GM13977 (cell line): ENCODE results near the gene NUDT9.

ENCODE experiments used
- DNase-seq: peaks from one replicate; pipeline ENCODE4 v3.0.0; 2012; ENCODE audit warnings: low spot score
- in situ Hi-C: fragments of 300-500 bp; cut with MboI; formaldehyde crosslinking; loops from one replicate; pipeline ENCODE4 v1.12.0; 2022; ENCODE audit warnings: low sequenced_read_pairs, low pct_unique_long_range_greater_than_20kb, mixed read lengths, inconsistent platforms; ENCODE audit not compliant: unreplicated experiment
- TF ChIP-seq, protein P1 (sequence below): IDR thresholded peaks from 2 replicates; pipeline ENCODE4 v1.5.1; 2012; ENCODE audit warnings: mild to moderate bottlenecking, control low read depth; ENCODE audit not compliant: insufficient read depth; ENCODE audit errors: extremely low read depth, missing control alignments

Gene NUDT9

DNA sequence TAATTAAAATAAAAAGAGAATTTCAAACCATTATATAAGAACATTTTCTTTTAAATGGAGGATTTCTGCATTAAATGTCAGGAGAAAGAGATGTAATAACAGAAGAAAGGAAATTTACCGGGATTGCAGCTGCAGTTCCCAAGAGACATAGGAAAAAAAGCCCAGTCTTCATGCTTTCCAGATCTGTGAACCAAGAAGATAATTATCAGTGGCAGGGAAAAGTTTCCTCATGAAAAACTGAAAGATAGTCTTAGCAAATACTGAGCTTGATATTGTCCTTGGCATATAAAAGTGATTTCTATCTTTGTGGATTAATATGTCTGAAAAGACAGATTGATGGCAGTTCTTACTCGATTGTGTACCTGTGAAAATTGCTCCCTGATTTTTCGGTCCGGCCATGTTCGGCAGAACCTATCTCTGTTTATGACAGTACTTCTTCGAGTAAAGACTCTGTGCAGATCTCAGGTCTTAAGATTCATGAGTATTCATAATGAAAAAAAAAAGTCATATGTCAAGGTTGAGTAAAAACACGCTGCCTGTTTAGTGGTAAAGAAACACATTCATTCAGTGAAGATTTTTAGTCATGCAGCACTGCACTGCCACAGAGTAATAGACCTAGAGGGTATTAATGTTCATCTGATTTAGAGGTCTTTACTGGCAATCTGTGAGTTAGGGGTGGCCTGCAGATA lies 77.2 kb downstream of the NUDT9 start:
- TF ChIP-seq, protein P1, sequence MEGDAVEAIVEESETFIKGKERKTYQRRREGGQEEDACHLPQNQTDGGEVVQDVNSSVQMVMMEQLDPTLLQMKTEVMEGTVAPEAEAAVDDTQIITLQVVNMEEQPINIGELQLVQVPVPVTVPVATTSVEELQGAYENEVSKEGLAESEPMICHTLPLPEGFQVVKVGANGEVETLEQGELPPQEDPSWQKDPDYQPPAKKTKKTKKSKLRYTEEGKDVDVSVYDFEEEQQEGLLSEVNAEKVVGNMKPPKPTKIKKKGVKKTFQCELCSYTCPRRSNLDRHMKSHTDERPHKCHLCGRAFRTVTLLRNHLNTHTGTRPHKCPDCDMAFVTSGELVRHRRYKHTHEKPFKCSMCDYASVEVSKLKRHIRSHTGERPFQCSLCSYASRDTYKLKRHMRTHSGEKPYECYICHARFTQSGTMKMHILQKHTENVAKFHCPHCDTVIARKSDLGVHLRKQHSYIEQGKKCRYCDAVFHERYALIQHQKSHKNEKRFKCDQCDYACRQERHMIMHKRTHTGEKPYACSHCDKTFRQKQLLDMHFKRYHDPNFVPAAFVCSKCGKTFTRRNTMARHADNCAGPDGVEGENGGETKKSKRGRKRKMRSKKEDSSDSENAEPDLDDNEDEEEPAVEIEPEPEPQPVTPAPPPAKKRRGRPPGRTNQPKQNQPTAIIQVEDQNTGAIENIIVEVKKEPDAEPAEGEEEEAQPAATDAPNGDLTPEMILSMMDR = no peak
- DNase-seq = peak; percentile 48
- in situ Hi-C loops = no loop called here

DNA sequence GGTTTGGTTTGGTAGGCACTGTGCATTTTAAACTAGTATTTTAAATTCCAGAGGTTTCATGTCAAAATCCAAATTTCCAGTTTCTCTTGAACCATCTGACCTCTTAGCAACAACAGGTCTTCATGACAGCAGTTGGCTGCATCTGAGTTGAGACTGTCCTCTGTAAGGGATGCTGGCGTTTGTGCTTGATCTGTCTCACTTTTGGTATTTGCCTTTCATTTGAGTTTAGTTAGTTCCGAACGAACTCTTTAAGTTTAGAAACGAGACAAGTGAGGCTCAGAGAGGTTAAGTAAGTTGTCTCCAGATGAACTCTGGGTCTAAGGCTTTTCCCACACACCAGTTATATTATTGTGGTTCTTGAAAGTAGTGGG lies 77.7 kb downstream of the NUDT9 start:
- in situ Hi-C loops = no loop called here
- TF ChIP-seq, protein P1 = no peak
- peak; percentile 14 for DNase-seq

DNA sequence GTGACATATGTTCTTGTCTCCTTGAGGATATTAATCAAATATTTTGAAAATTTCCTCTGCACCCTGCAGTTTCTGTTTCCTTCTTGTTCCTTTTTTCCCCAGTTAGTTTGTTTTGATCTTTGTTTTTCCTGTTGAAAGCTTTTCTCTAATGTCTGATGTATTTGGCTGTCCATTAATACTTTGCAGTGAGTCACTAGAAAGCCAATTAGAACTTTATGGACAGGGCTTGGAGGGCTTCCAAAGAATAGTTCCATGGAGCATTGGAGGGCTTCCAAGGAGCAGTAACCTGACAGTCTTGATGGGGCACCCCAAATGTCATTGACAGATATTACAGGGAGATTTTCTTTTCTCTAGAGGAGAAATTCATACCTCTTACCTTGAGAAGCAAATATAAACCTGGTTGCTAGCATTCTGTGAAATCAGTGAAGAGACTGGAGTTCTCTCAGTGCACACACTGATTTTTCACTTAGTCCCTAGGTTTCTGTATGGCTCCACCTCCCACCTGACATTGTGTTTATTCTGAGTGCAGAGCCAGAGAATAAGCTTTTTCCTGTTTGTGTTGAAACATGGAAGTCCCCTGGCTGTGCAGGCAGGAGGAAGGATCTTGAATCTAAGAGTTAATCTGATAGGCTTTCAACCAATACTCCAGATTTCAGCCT lies 80.3 kb downstream of the NUDT9 start:
- in situ Hi-C loops = no loop called here
- DNase-seq = no peak
- TF ChIP-seq, protein P1 = no peak

DNA sequence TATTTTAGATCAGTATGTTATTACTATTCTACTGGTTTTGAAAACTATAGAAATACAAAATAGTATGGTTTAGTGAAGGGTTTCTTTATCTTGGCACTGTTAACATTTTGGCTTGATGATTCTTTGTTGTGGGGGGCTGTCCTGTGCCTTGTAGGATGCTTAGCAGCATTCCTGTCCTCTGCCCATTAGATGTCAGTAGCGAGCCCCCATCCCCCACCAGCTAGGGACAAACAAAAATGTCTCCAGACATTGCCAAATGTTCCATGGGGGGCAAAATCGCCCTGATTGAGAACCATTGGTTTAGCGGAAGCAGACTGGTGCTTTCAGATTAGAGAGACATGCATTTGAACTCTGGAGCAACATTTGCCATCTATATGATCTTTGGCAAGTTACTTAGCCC lies 83.5 kb downstream of the NUDT9 start:
- TF ChIP-seq, protein P1 = peak; percentile 26
- in situ Hi-C loops = no loop called here
- DNase-seq = no peak

DNA sequence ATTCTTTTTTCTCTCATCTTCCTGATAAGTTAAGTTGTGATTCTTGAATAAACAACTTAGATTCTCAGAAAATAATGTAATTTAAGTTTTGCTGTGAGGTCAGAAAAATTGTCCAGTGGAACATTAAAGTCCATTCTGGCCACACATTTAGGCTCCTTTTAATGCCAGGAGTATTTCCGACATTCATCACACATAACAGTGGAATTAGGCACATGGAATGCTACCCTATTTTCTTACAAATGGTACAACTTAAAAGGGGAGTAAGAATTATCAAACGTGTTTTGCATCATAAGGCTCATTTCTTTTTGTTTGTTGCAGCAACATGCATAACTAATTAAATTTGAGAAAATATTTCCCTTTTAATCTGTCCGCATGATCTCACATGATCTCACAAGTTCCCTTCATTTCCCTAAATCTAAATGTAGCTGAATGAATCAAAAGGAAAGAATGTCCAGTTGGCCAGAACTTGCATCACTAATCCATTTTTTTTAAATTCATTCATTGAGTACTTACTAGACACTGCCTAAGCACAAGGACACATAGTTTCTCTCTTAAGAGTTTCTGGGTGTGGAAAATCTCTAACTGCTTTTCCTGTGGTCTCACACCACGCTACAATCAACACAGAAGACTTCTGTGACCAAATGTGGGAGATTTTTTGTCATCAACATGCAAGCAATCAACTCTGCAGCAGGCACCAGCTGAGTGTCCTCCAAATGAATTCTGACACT lies 84.8 kb downstream of the NUDT9 start:
- TF ChIP-seq, protein P1 = no peak
- DNase-seq = no peak
- in situ Hi-C loops = no loop called here
